Stimulated activated CD8-positive, alpha-beta memory T cell treated with anti-CD3 and anti-CD28 coated beads, Interleukin-4, amount 100 ng/mL, for 48 hours (primary cell): ENCODE measurements around the gene DFFB.
"Not testable (repeated sequence)": the region's sequence is repeated elsewhere in the genome, so short reads cannot be mapped to it uniquely, and the experiment has no call there.

Experiments used
- DNase-seq: peaks from one replicate; pipeline ENCODE4 v3.0.0-alpha.2; 2020

DFFB gene

GRCh38 chr1:3856923-3857790, at the start of gene DFFB, which contains the start of gene CEP104:
Gene DFFB, plus strand, starts transcription at chr1:3857476. Its CDS starts 128 bp downstream, at chr1:3857604.
Gene CEP104, minus strand, starts transcription at chr1:3857211. Its CDS starts 4,804 bp downstream, at chr1:3852407.
- DNase-seq, result peak; percentile 94

- DNase-seq, result no peak
These were observed 49.5 kb upstream of the DFFB start for GRCh38 chr1:3807769-3808168.

GRCh38 chr1:3809680-3810079, 47.6 kb upstream of the DFFB start:
- no peak for DNase-seq

GRCh38 chr1:3810149-3810761, 47.0 kb upstream of the DFFB start:
- not testable (repeated sequence) for DNase-seq

- no peak for DNase-seq
These were observed 45.7 kb upstream of the DFFB start for GRCh38 chr1:3811595-3811911.

GRCh38 chr1:3814065-3814464, 43.2 kb upstream of the DFFB start:
- no peak for DNase-seq

DNA sequence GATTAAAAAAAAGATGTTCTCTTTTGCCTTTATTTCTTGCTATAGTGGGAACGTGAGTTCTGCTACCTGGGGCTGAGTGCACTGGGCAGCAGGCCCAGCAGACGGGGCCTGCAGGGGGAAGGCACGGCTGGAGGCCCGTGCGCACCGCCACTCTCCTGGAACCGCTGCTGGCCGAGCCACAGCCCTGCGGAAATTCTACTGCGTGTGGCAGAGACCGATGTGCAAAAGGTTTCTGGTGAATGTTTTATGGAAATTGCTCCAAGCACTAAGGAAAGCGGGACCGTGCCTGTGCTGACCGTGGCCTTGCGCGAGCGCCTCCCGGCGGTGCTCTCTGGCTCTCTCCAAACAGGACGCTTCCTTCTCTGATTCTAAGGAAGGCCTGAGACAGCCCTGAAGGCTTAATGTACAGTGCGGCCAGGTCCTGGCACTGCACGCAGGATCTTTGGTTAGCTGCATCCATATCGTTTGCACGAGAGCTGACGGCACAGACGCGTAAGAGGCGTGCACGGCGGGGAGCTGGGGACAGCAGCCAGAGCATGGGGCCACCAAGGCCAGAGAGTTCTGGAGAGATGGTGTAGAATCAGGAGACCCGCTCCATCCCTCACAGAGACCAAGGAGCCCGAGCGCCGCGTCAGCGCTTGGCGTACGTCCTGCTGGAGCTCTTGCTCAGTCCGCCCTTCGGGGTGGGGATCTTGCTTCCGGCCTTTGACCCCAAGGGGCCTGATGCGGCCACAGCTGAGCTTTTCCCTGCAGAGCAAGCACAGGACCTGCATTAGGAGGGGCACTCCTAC, 42.3 kb upstream of the DFFB start:
- no peak for DNase-seq

GRCh38 chr1:3816331-3817137, 40.7 kb upstream of the DFFB start:
- no peak for DNase-seq

- DNase-seq, result no peak
These were observed 40.0 kb upstream of the DFFB start for GRCh38 chr1:3817138-3817740.

DNA sequence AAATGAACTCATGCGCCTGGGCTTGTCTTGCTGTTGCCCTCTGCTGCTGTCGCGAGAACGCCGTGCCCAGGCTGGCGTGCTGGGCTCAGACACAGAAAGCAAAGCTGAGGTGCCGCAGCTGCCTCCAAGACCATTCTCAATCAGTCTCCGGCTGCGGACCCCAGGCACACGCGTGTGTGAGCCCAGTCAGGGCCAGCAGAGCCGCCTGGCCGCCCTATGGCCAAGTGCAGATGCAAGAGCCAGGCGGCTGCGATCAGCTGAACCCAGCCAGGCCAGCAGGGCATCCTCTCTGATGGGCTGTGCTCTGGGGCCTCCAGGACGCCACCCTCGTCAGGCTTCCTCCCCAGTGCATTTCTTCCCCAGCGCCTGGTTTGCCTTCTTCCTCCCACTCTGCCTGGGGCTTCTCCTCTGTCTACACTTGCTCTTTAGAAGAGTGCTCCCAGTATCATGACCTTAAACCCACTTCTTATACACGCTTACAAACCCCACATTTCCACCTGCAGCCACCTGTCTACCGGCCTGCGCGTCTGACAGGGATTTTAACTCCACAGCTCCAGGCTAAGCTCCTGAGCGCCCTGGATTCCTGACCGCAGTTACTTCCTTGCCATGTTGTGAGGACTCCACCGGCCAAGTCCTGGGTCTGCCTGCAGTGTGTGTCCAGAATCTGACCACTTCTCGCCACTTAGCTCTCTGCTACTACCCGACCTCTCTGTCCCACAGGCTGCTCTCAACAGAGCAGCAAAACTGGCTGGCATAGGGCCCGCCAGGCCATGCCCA, 39.3 kb upstream of the DFFB start:
- DNase-seq, result no peak

- DNase-seq, result no peak
These were observed 37.5 kb upstream of the DFFB start for GRCh38 chr1:3819771-3820200.

DNA sequence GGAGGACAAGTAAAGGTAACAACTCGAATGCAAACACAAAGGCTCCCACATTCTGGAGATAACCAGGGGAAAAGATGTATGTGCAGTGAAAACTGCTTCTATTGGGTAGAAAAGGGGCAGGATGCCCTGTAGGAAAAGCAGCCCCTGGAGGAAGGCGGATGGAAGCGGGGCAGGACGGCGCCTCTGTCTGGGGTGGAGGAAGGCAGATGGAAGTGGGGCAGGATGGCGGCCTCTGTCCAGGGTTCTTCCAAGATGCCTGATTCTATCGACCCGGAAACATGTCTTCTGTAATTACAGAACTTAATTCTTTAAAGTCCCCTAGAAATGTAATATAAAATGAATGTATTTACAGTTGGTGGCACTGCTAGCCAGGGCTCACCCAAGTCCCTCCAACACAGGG, 37.0 kb upstream of the DFFB start:
- DNase-seq, result no peak

GRCh38 chr1:3821004-3821403, 36.3 kb upstream of the DFFB start:
- DNase-seq, result no peak

- no peak for DNase-seq
These were observed 35.8 kb upstream of the DFFB start for GRCh38 chr1:3821447-3821846.

DNA sequence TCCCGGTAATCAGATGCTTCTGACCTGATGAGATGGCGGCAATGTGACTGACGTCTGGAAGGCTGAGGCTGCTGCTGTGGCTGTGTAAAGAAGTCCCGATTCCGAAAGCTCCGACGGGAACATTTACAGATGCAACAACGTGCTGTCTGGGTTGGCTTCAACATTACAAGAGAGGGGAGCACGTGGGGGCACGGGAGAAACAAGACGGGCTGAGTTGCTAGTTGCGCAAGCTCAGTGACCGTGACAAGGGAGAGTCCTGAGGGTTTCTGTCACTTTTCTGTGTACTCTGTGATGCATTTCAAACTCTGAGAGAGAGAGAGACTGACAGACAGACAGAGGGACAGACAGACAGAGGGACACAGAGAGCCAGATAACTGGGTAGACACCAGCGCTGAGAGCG, 35.4 kb upstream of the DFFB start:
- DNase-seq, result no peak

DNA sequence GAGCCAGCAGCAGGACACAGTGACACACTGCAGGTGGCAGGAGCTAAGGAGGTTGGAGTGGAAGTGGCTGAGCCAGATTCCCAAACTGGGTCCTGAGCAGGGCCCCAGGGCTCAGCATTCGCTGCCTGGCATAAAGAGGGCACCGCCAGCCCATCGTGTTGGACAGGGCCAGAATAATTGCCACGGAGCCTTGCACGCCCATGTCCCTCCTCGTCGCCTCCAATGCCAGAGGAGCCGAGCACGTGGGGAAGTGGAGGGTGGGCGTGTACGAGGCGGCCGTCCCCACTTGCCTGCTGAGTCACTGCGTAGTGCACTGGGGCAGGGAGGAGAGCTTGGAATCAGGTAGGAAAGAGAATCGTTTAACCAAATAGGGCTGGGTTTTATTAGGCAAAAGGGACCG, 34.9 kb upstream of the DFFB start:
- DNase-seq, result no peak

GRCh38 chr1:3824650-3825049, 32.6 kb upstream of the DFFB start:
- DNase-seq, result no peak

DNA sequence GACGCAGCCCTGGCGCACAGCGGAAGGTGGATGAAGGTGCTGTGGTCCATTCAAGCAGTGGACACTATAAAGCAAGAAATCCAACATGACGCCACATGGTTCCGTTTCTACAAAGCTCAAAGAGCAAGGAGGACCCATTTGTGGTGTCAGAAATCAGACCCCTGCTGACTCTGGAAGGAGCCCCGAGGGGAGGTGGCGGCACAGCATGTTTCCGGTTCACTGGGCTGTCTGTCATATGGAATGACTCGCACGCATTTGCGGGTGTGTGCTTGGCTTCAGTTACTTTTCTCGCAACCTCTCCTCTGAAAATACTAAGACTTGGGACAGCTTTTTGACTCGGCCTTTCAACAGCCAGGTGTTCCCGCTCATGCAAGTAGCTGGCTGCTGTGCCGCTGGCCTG, 31.9 kb upstream of the DFFB start:
- DNase-seq, result no peak

DNA sequence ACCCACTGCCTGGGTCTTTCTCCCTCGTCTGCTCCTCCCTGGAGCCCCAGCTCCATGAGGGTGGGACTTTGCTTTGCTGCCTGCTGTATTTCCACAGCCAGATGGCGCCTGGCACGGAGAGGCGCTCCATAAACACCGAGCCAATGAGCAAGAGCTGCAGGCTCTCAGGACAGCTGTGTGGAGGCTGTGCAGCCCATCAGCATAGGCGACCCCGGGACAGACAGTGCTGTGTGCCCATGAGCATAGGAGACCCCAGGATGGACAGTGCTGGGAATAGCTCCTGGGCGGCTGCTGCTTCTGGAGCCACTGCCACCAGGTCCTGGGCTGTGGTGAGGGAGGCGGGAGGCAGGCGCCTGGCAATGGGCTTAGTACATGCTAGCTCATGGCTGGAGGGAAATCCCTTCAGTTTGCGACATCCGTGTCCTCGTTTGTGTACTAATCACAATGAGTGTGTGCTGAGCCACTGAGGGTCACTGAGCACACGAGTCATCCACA, 29.4 kb upstream of the DFFB start:
- no peak for DNase-seq

DNA sequence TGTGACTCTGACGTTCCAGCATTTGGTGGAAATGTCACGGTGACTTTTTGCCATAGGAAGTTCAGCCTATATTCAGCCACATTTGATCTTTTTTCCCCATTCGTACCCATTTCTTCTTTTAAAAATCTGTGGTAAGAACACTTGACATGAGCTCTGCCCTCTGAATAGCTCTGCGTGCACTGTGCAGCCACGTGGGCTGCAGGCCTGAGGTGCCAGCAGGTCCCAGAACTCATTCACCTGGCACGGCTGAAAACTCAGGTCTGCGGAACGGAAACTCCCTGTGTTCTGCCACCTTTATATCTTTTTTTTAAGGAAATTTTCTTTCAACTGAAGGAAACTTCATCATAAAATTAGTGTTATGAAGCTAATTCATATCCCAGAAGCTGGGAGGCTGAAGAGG, 28.9 kb upstream of the DFFB start:
- no peak for DNase-seq

DNA sequence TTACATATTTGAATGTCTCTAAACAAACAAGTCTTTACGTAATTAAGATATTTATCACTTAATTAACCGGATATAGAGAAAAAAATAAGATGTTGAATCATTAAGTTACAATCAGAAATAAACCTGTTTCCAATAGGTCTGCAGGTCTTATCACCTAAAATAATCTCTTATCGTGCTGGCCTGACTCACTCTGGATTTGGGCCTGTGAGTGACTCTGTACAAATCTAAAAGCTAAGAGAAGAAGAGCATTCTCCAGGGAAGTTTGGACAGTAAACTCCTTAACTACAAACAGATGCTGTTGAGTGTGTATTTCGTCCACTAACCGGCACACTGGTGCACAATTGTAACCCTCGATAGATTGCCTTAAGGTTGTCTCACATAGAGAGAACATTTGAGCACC, 25.6 kb upstream of the DFFB start:
- DNase-seq, result no peak
